GM18519 (cell line): ENCODE measurements around the gene MDM4.
"Not testable (repeated sequence)": the region's sequence is repeated elsewhere in the genome, so short reads cannot be mapped to it uniquely, and the experiment has no call there.

Experiments
- ATAC-seq: cut with Tn5 transposase; IDR thresholded peaks from one replicate; pipeline ENCODE4 v1.9.1; 2021; ENCODE audit warnings: mild to moderate bottlenecking, moderate library complexity; ENCODE audit not compliant: unreplicated experiment, low FRiP score

MDM4 gene

GRCh38 chr1:204516180-204516879, at the start of gene MDM4:
TSS of gene MDM4 (plus strand) at chr1:204516406. CDS start at chr1:204525519, 9,113 bp downstream.
- ATAC-seq: peak; percentile 64

- no peak for ATAC-seq
These were observed 49.5 kb upstream of the MDM4 start for GRCh38 chr1:204466416-204467405.

- no peak for ATAC-seq
These were observed 48.0 kb upstream of the MDM4 start for GRCh38 chr1:204468206-204468605.

- no peak for ATAC-seq
These were observed 47.4 kb upstream of the MDM4 start for GRCh38 chr1:204468766-204469302.

GRCh38 chr1:204469304-204469703, 46.9 kb upstream of the MDM4 start:
- no peak for ATAC-seq

- no peak for ATAC-seq
These were observed 44.5 kb upstream of the MDM4 start for GRCh38 chr1:204471687-204472086.

- no peak for ATAC-seq
These were observed 43.5 kb upstream of the MDM4 start for GRCh38 chr1:204472660-204473059.

GRCh38 chr1:204473400-204473965, 42.7 kb upstream of the MDM4 start:
- no peak for ATAC-seq

- ATAC-seq: no peak
These were observed 40.4 kb upstream of the MDM4 start for GRCh38 chr1:204475656-204476432.

GRCh38 chr1:204476563-204476962, 39.6 kb upstream of the MDM4 start:
- no peak for ATAC-seq

- ATAC-seq: no peak
These were observed 39.0 kb upstream of the MDM4 start for GRCh38 chr1:204477036-204477740.

GRCh38 chr1:204478172-204478899, 37.9 kb upstream of the MDM4 start:
- ATAC-seq: no peak

GRCh38 chr1:204478921-204479320, 37.3 kb upstream of the MDM4 start:
- no peak for ATAC-seq

- ATAC-seq: no peak
These were observed 36.6 kb upstream of the MDM4 start for GRCh38 chr1:204479387-204480136.

GRCh38 chr1:204480515-204480914, 35.7 kb upstream of the MDM4 start:
- peak; percentile 48 for ATAC-seq

GRCh38 chr1:204483791-204484190, 32.4 kb upstream of the MDM4 start:
- no peak for ATAC-seq

- not testable (repeated sequence) for ATAC-seq
These were observed 29.5 kb upstream of the MDM4 start for GRCh38 chr1:204486513-204487255.

GRCh38 chr1:204487256-204487615, 29.0 kb upstream of the MDM4 start:
- no peak for ATAC-seq
